Measurements from ENCODE around the gene NPTX1. TPM values are rescaled to one million over a fixed set of nuclear protein-coding genes. Genes with fewer than 3 reads are reported as not detected.
A peak's percentile ranks its signal among the peaks of the same experiment; 100 is the strongest.
"Not testable (repeated sequence)": the region's sequence is repeated elsewhere in the genome, so short reads cannot be mapped to it uniquely, and the experiment has no call there.

Gene NPTX1, protein sequence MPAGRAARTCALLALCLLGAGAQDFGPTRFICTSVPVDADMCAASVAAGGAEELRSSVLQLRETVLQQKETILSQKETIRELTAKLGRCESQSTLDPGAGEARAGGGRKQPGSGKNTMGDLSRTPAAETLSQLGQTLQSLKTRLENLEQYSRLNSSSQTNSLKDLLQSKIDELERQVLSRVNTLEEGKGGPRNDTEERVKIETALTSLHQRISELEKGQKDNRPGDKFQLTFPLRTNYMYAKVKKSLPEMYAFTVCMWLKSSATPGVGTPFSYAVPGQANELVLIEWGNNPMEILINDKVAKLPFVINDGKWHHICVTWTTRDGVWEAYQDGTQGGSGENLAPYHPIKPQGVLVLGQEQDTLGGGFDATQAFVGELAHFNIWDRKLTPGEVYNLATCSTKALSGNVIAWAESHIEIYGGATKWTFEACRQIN
- total RNA-seq (2014; rRNA removed; shearing (Covaris generic)), result 0.79 and 2.0 TPM in 2 replicates

DNA sequence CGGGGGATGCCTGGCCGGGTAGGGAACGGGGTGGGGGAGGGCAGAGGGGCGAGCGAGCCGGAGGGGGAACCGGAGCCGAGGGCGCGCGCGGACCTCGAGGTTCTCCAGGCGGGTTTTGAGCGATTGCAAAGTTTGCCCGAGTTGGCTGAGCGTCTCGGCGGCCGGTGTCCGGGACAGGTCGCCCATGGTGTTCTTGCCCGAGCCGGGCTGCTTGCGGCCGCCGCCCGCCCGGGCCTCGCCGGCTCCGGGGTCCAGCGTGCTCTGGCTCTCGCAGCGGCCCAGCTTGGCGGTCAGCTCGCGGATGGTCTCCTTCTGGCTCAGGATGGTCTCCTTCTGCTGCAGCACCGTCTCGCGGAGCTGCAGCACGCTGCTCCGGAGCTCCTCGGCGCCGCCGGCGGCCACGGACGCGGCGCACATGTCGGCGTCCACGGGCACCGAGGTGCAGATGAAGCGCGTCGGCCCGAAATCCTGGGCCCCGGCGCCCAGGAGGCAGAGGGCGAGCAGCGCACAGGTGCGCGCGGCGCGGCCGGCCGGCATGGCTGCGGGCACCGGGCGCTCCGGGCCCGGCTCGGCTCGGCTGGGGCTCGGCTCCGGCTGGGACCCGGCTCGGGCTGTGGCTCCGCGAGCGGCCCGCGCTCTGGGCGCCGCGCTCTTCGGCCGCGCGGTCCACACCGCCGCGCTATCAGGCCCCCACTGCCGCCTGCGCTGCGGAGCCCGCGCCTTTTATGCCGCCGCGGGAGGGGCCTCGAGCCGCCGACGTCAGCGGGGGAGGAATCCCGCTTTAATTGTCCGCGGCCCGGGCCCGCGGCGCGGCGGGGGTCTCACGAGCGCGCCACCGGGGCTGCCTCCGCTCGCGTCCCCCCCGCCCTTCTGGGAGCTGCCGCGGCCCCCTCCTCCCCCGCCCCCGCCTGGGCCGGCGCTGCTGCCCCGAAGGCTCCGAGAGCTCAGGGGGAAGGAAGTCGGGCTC, at the start of gene NPTX1:
TSS of gene NPTX1 (minus strand) at position 698 of the 967 bp plus-strand sequence. CDS start at position 537, 161 bp downstream.
- DNase-seq (ENCODE audit: low read depth), result peak; percentile 18

DNA sequence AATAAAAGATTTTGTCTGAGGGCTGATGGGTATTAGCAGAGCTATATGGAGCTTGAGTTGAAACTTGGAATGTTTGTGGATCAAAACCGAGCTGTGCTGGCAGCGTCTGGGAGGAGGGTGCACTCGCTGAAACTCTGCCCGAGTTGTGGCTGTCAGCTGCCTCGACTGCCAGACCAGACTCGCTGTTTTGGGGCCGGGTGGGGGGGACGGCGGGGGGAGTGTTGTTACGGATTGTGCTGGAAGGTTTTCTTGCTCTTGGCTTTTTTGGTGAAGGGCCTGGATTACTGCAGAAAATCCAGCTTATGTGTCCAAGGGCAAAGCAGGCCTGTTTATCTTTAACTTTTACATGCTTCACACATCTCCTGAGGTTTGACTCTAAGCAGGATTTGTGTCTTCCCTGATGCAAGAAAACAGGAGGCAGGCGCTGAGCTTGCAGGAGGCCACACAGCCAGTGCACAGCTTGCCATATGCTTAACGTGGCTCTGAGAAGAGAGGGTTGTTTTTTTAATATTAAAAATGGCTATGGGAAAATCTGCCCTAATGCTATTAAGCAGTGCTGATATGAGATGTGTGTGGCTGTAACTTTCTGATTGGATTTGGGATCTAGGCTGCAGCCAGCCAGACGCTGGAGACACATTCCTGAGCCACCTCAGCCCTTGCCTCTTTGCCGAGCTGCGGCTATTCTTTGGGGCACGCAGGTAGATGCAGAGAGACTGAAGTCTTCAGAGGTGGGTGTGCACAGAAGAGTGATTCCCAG, 47.7 kb upstream of the NPTX1 start:
- DNase-seq (ENCODE audit: low read depth), result no peak

DNA sequence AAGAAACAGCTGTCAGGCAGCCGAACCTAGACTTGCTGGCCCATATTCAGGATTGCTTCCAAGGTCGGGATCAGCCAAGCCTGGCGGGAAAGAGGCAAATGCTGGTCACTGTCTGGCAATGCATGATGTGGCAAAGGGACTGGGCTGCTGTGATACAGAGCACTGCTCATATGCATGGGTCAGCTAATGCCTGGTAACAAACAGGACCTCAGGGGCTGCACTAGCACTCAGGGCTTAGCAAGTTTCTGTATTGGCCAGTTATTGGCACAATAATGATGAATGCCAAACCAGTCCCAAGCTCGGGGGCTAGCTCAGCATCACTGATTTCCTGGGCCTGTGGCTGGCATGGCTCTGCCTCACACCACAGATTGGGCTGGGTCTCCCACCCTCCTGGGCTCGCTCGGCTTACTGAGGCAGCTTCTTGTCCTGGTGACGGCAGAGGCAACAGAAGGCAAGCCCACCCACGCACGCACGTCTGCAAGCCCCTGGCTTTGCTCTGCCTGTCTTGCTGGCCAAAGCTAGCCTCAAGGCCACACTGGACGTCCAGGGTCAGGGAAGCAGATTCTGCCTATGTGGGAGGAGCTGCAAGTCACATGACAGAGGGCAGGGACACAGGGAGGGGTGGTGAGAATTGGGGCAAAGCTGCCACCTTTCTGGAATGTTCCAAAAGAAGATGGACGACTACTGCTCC, 46.8 kb upstream of the NPTX1 start:
- DNase-seq (ENCODE audit: low read depth), result no peak

DNA sequence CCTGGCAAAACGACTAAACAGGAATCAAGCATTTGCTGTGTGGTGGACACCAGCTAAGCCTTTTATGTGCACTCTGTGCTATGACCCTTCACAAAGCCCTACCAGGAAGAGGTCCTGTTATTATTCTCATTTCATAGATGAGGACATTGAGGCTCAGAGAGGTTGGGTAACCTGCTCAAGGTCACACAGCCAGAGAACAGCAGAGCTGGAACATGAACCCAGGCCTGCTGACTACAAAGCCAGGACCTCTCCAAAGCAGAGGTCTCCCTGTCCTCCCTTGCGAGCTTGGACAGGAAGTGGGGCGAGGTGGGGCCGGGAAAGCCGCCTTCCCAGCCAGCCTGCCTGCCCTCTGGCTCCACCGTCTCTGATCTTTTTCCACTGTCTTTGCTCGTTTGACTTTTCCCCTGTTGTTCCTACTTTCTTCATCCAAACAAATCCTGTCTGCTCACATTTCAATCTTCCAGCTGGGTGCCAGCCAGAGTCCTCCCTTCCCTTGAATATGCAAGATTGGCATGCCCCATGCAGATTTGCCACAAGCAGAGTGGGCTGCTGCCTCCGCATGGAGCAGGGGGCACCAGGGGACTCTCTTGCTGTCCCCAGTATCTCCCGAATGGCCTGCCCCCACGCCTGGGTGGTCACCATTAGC, 44.5 kb upstream of the NPTX1 start:
- DNase-seq (ENCODE audit: low read depth), result no peak

DNA sequence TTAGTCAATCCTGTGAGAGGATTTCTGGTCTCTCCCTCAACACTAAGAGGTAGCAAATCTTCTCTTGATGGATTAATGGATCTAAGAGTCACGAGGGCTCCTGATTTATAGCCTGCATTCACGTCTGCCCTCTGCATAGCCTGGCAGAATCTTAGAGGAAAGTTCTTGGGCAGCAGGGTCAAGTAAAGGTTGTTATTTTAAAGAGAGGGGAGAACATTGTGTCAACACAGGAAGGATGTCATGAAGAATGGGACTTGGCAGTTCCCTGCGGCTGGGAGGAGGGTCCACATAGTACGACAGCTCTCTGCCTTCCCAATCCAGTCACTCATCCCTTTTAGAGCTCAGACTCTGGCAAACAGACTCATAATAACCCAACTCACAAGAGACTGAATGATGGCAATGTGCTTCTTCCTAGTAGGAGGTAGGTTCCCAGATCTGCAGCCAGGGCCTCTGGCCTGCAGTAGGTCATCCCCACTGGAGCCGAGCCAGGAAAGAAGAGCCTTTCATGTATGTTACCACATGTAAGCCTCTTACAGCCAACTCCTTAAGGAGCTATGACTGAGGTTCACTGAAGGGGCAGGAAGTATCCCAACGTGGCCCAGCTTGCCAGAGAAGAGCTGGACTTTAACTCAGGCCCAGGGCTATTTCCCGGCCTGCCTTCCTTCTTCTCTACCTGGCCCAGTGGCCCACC, 42.8 kb upstream of the NPTX1 start:
- no peak for DNase-seq (ENCODE audit: low read depth)

DNA sequence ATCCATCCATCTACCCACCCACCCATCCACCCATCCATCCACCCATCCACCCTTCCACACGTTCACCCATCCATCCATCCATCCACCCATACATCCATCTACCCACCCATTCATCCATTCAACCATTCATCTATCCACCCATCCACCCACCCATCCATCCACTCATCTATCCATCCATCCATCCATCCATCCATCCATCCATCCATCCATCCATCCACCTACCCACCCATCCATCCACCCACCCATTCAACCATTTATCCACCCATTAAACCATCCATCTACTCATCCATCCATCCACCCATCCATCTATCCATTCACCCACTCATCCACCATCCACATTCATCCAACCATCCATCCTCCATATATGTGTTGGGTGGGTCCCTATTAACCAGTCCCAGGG, 42.0 kb upstream of the NPTX1 start:
- no peak for DNase-seq (ENCODE audit: low read depth)

DNA sequence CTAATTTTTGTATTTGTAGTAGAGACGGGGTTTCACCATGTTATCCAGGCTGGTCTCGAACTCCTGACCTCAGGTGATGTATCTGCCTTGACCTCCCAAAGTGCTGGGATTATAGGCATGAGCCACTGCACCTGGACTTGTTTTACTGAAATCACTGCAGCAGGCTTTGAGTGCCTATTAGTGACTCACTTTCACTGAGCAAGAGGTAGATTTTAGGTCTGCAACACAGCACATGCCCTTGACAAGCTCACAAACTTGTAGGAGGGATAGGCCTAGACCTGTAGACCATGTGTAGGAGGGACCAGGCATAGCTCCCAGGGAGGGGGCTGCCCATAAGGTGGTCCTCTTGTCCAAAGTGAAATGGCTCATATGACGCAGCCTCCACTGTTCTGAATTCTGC, 41.2 kb upstream of the NPTX1 start:
- DNase-seq (ENCODE audit: low read depth), result no peak

DNA sequence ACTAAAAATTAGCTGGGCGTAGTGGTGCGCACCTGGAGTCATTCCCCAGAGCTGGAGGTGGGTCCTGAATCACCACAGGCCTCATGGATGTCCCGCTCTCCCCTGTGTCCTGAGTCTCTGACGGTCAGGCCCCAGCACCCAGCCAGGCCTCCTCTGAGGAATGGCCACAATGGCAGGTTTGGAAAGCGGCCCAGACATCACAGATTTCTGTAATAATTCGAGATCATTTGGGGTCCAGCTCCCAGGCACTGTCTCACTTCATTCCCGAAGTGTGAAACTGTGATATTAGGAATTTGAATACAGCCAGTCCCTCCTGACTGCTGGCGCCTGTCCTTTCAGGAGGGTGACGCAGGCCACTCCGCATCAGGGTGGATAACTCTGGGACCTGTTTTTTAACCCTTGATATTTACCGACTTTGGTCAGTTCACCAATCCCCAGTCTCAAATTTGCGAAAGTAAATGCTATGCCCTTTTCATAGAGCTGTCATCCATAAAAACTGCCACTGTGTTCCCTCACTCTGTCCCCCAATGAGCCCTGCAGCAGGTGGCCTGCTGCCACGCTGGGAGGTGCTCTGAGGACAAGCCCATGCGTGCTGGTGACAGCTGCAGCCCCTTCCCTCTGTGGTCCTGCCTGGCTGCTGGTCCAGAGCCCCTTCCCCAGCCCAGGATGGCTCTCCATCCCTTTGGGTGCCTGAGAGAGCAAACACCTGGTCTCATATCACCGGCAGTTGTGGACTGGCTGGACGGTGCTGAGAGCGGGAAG, 39.9 kb upstream of the NPTX1 start:
- no peak for DNase-seq (ENCODE audit: low read depth)

DNA sequence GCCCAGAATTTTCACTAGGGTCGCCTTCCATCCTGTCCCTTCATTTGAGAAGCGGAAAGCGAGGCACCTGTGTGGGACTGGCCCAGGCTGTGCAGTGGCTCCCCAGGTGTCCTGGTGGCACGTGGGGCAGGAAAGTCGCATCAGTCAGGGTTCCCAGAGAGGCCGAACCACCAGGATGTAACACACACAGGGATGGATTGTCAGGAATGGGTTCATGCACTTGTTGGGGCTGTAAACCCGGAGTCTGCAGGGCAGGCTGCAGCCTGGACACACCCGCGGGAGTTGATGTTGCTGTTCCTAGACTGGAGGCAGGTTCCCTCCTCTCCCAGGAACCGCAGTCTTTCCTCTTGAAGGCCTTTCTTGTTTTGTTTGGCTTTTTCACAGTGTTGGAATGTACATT, 37.5 kb upstream of the NPTX1 start:
- DNase-seq (ENCODE audit: low read depth), result peak; percentile 29

DNA sequence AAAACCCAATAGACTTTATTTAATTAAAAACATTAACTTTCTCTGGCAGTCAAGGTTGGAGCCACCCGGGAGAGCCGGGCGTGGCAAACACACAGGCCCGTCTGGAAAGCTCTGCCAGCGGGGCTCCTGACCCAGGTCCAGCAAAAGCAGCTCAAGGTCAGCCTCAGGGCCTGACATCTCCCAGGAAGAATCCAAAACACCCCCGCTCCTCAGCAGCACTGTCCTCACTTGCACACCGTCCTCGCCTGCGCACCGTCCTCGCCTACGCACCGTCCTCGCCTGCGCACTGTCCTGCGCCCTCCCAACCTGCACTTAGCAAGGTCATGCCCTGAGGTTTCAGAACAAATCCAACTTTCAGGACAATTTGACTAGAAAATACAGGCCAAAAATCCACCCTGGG, 36.8 kb upstream of the NPTX1 start:
- DNase-seq (ENCODE audit: low read depth), result no peak

DNA sequence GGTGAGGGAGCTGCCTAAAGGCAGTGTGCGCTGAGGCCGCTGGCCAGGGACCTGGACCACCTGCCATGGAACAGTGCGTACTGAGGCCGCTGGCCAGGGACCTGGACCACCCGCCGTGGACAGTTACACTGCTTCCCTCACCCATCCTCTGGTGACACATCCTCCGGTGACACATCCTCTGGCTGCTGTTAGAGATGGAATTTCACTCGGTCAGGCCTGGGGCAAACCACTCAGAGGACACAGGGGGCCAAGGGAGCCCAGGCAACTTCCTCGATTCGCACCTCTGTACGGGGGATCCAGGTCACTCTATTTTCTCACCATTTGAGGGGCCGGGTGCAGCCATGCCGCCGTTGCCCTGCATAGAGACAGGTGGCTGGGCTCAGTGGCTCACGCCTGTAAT, 35.8 kb upstream of the NPTX1 start:
- peak; percentile 80 for DNase-seq (ENCODE audit: low read depth)

DNA sequence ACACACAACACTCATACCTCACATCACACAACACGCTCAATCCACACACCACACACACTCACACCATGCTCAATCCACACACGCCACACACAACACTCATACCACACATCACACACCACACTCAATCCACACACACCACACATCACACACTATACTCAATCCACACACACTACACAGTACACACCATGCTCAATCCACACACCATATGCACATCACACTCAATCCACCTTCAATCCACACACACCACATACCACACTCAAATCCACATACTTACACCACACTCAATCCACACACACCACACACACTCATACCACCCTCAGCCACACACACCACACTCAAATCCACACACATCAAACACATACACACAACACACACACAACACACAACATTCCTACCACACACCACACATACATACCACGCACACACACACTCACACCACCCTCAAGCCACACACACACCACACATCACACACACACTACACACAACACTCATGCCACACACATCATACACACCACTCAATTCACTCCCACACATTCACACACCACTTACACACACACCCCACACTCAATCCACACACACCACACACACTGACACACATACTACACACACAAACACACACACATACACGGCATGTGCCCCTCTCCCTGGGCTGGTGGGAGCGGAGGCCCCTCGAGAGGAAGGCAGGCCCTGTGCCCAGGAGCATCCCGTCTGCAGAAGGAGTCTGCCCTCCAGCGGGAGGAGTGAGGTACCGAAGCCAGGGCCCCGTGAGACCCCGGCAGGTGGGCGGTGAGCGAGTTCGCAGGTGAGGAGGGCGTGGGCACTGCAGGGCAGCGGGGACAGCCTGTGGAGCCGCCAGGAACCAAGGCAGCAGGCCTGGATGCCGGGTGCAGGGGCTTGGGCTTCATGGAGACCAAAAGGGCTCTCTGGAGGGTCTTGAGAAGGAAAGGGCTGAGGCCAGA, 35.1 kb upstream of the NPTX1 start:
- DNase-seq (ENCODE audit: low read depth), result no peak

DNA sequence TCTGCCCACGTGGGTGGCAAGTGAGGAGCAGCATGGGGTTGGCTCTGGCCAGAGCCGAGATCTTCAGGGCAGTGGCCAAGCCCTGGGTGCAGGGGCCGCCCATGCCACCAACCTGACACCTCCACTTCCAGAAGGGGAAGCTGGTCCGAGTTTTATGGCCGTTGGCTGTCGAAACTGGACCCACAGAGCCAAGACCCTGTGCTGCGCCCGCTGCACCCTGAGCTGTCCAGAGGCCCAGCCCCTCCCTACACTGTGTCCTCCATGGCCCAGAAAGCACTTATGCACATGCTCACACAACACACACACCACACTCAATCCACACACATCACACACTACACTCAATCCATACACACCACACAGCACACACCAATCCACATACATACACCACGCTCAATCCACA, 34.4 kb upstream of the NPTX1 start:
- no peak for DNase-seq (ENCODE audit: low read depth)

DNA sequence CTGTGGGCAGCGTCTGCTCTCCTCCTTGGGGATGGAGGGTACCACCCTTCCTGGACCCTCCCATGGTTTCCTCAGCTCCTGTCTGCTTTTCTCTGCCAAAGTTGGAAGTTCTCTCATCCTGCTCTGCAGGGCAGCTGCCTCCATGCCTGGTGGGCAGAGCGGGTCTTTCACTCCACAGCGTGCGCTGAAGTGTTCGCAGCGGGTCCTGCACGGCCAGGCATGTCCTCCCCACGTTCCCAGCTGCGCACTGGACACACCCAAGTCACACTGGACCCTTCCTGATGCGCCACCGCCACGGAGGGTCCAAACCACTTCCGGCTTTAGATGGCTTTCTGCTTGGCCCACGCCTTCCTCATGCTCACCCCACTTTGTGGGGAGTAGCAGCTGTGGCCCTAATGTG, 33.7 kb upstream of the NPTX1 start:
- no peak for DNase-seq (ENCODE audit: low read depth)

DNA sequence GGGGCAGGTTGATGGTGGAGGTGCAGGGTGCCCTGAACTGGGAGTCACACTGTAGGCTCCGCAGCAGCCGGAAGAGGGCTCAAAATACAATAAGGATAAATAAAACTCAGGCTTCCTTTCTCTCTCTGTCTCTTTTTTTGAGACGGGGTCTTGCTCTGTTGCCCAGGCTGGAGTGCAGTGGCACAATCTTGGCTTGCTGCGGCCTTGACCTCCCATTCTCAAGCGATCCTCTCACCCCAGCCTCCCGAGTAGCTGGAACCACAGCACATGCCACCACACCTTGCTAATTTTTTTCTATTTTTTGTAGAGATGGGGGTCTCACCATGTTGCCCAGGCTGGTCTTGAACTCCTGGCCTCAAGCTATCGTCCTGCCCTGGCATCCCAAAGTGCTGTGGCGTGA, 32.9 kb upstream of the NPTX1 start:
- no peak for DNase-seq (ENCODE audit: low read depth)

DNA sequence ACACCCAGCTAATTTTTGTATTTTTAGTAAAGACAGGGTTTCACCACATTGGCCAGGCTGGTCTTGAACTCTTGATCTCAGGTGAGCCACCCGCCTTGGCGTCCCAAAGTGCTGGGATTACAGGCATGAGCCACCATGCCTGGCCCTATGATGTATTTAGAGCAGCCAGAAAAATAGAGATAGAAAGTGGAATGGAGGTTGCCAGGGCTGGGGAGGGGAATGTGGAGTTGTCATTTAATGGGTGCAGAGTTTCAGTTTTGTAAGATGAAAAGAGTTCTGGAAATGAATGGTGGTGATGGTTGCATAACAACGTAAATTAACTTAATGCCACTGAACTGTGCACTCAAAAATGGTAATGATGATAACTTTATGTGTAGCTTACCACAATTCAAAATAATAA, 31.6 kb upstream of the NPTX1 start:
- DNase-seq (ENCODE audit: low read depth), result no peak

DNA sequence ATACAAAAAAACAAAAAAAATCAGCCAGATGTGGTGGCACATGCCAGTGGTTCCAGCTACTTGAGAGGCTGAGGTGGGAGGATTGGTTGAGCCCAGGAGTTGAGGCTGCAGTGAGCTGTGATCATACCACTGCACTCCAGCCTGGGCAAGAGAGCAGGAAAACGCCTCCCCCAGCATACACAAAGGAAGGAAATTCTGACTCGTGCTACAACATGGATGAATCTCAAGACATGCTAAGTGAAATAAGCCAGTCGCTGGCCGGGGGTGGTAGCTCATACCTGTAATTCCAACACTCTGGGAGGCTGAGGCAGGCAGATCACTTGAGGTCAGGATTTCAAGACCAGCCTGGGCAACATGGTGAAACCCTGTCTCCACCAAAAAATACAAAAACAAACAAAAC, 30.8 kb upstream of the NPTX1 start:
- DNase-seq (ENCODE audit: low read depth), result not testable (repeated sequence)

All from M059J (cell line).